ENCODE data around the gene IMMT. TPM values are rescaled to one million over a fixed set of nuclear protein-coding genes. Genes with fewer than 3 reads are reported as not detected.

Gene IMMT
- total RNA-seq, 4 donors from 2014 or later = 45.8 to 56.4 (median 48.8) TPM

DNA sequence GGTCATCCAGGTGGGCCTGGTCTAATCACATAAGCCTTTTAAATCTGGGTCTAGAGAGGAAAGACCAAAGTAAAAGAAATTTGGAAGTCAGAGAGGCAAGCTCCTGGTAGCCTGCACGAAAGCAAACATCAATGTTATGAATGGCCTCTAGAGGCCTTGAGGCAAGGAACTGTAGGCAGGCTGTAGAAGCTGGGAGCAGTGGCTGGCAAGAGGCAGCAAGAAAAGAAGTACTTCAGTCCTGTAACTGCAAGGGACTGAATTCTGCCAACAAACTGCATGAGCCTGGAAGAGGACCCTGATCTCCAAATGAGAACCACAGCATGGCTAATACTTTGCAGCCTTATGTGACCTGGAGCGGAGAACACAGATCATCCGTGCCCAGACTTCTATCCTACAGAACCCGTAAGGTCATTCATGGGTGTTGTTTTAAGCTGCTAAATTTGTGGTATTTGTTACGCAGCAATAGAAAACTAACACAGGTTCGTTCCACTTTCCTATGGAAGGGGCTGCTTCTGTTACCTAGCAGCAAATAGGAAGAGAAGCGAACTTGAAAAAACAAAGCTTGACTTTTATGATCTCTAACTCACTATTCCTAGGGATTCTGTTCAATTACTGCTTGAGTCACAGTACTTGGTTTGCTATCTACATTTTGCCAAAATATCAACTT is 1.2 kb downstream of the IMMT start:
- DNase-seq (ENCODE audit: low spot score in 2 of 2) = no peak
- WGBS, 2 donors = 65 to 77% methylated on average over 7 of the region's 7 CpGs
- TF ChIP-seq POLR2A (IDR thresholded peaks at IDR 0.05) = no peak
- TF ChIP-seq, protein P1, sequence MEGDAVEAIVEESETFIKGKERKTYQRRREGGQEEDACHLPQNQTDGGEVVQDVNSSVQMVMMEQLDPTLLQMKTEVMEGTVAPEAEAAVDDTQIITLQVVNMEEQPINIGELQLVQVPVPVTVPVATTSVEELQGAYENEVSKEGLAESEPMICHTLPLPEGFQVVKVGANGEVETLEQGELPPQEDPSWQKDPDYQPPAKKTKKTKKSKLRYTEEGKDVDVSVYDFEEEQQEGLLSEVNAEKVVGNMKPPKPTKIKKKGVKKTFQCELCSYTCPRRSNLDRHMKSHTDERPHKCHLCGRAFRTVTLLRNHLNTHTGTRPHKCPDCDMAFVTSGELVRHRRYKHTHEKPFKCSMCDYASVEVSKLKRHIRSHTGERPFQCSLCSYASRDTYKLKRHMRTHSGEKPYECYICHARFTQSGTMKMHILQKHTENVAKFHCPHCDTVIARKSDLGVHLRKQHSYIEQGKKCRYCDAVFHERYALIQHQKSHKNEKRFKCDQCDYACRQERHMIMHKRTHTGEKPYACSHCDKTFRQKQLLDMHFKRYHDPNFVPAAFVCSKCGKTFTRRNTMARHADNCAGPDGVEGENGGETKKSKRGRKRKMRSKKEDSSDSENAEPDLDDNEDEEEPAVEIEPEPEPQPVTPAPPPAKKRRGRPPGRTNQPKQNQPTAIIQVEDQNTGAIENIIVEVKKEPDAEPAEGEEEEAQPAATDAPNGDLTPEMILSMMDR (IDR thresholded peaks at IDR 0.05) = no peak
- intact Hi-C loops (cut with DNase I; ENCODE audit: low total_unique reads) = no loop called here
- H3K4me3 ChIP-seq (ENCODE audit: low read depth, poor library complexity, severe bottlenecking) = peak overlapping the region; percentile 17

DNA sequence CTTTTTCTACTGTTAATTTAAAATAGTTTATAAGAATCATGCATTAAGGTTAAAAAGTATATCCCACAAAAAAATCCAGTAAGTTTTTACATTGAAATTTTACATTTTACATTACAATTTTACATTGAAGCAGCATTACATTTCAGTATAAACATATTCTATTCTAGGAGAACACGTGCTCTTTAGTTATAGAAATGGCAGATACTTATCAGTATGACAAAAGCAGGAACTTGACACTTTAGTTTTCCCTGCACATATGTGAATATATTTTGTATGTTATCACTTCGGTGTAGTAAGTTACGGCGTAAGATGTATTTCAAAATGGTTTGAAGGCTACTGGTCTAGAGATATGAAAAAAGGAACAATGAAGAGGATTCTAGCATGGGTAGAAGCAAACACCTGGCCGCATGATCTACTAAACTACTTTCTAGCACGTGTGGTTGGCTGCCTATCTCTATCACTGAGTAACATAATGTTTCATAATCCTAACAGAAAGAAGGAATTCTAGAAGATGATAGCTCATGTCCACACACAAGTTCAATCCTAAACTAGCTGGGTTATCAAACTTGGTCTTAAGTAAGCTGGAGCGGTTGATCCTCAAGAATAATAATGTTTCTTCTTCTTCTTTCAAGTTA is 5.4 kb downstream of the IMMT start:
- H3K4me3 ChIP-seq (ENCODE audit: low read depth, poor library complexity, severe bottlenecking) = no peak overlapping the region
- 84 to 89% methylated on average over 7 of the region's 7 CpGs for WGBS, 2 donors
- intact Hi-C loops (cut with DNase I; ENCODE audit: low total_unique reads) = no loop called here
- no peak for DNase-seq (ENCODE audit: low spot score in 2 of 2)
- TF ChIP-seq, protein P1 (IDR thresholded peaks at IDR 0.05) = no peak
- TF ChIP-seq POLR2A (IDR thresholded peaks at IDR 0.05) = no peak

GRCh38 chr2:86186431-86186830 is 8.8 kb downstream of the IMMT start:
- intact Hi-C loops (cut with DNase I; ENCODE audit: low total_unique reads) = no loop called here
- H3K4me3 ChIP-seq (ENCODE audit: low read depth, poor library complexity, severe bottlenecking) = no peak overlapping the region
- DNase-seq (ENCODE audit: low spot score in 2 of 2) = no peak
- TF ChIP-seq, protein P1 (IDR thresholded peaks at IDR 0.05) = no peak
- no peak for TF ChIP-seq POLR2A (IDR thresholded peaks at IDR 0.05)

- TF ChIP-seq, protein P1 (IDR thresholded peaks at IDR 0.05) = no peak
- no peak for TF ChIP-seq POLR2A (IDR thresholded peaks at IDR 0.05)
- H3K4me3 ChIP-seq (ENCODE audit: low read depth, poor library complexity, severe bottlenecking) = no peak overlapping the region
- no peak for DNase-seq (ENCODE audit: low spot score in 2 of 2)
- 29 to 32% methylated on average over 1 of the region's 1 CpG for whole genome bisulfite sequencing, 2 donors
- intact Hi-C loops (cut with DNase I; ENCODE audit: low total_unique reads) = no loop called here
Observed at GRCh38 chr2:86185517-86186212, 9.6 kb downstream of the IMMT start.

- H3K4me3 ChIP-seq (ENCODE audit: low read depth, poor library complexity, severe bottlenecking) = no peak overlapping the region
- DNase-seq (ENCODE audit: low spot score in 2 of 2) = no peak
- intact Hi-C loops (cut with DNase I; ENCODE audit: low total_unique reads) = no loop called here
- no peak for TF ChIP-seq POLR2A (IDR thresholded peaks at IDR 0.05)
- TF ChIP-seq, protein P1 (IDR thresholded peaks at IDR 0.05) = no peak
Observed at GRCh38 chr2:86176597-86176996, 18.7 kb downstream of the IMMT start.
